ENCODE data around the gene KRTAP10-1.

DNA sequence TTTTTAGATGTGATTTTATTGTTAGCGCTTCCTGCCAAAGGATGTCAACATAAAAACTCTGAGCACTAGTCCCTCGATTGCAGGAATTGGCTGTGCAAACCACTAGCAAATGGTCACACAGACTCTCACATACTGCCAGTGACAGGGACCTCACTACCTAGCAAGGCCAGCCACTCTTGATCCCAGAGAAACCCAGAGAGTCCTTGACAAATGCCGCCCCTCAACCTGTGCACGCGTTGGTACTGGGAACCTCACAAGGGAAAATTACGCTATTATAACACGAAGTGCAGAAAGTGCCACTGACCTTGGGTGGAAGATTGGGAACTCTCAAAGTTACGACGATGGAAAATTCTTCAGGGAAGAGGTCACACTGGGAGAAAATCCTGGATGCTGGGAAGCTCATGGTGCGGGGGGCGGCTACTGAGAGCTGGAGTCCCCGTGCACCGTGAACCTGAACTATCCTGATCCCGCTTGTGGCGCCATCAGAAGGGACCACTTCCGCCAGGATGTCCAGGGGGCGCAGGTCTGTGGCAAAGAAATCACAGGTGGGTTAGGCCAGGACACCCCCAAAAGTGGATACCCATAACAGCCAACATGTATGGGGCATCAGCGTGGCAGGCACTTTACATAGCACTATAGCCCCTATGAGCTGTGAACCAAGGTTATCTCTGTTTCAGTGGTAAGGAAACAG is 27.6 kb upstream of the KRTAP10-1 start:
- TF ChIP-seq, protein P1, sequence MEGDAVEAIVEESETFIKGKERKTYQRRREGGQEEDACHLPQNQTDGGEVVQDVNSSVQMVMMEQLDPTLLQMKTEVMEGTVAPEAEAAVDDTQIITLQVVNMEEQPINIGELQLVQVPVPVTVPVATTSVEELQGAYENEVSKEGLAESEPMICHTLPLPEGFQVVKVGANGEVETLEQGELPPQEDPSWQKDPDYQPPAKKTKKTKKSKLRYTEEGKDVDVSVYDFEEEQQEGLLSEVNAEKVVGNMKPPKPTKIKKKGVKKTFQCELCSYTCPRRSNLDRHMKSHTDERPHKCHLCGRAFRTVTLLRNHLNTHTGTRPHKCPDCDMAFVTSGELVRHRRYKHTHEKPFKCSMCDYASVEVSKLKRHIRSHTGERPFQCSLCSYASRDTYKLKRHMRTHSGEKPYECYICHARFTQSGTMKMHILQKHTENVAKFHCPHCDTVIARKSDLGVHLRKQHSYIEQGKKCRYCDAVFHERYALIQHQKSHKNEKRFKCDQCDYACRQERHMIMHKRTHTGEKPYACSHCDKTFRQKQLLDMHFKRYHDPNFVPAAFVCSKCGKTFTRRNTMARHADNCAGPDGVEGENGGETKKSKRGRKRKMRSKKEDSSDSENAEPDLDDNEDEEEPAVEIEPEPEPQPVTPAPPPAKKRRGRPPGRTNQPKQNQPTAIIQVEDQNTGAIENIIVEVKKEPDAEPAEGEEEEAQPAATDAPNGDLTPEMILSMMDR (IDR thresholded peaks at IDR 0.05; ENCODE audit: low read length): no peak
- TF ChIP-seq EZH2 (IDR thresholded peaks at IDR 0.05; ENCODE audit: borderline replicate concordance, low read length): no peak

All from OCI-LY1 (cell line).